AML-193 (cell line): Measurements from ENCODE around the gene PRELID2.
"Not testable (repeated sequence)": the region's sequence is repeated elsewhere in the genome, so short reads cannot be mapped to it uniquely, and the experiment has no call there.

Source experiments
- DNase-seq, 2 experiments: peaks; one replicate each; lab custom pipeline; 2025; lab: John Stamatoyannopoulos, UW

PRELID2 gene

GRCh38 chr5:145834917-145835847, at the start of gene PRELID2:
PRELID2 (minus strand) TSS chr5:145835342; CDS start chr5:145835251, 91 bp downstream.
- peak; percentile 88 to 90 for DNase-seq

GRCh38 chr5:145874765-145875164, 39.6 kb upstream of the PRELID2 start:
- no peak for DNase-seq

DNA sequence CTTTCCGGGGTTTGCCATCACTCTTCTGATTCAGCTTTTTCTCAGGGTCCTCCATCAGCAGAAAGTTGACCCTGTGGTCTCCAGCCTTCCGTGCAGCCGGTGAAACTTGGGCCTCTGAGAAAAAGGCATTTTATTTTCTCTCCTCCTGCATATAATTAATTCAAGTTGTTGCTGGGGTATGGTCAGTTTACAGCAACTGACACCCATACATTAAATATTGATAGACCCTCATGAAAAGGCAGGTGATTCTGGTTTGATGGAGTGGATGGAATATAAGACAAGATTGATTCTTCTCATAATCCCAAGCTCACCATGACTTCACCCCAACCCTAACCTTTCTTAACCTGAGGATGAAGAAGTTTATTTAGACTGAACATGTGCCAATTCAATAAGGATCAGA, 37.8 kb upstream of the PRELID2 start, which contains the start of gene GRXCR2:
TSS of gene GRXCR2 (minus strand) at position 101 of the 400 bp plus-strand sequence. CDS start at position 55, 46 bp downstream.
- no peak for DNase-seq

DNA sequence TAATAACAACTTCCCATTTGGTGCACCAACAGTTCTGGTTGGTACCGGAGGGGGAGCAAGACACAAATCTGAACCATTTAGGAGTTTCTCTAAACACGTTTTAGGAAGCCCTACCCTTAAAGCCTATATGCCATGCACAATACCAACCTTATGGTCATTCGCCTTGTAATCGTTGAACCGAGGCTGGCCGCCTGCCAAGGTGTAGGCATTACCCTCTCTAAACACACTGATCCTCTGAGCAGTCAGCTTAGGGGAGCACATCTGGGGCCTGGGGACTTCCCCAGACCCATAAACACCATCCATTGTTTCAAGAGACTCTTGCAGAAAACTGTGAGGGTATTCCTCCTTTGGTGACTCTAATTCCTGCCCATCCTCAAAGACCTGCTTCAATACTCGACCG, 37.3 kb upstream of the PRELID2 start:
- DNase-seq = no peak

DNA sequence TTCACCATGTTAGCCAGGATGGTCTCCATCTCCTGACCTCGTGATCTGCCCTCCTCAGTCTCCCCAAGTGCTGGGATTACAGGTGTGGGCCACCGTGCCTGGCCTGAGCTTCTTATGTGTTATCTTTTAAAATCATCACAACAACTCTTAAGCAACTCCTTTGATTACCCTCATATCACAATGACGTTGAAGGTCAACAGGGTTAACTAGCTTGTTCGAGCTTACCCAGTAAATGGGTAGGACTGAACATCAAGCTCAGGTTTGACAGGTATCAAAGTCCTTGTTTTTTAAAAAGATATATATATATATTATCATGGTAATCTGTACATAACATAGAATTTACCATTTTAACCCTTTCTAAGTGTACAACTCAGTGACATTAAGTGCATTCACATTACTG, 34.6 kb upstream of the PRELID2 start:
- no peak for DNase-seq

DNA sequence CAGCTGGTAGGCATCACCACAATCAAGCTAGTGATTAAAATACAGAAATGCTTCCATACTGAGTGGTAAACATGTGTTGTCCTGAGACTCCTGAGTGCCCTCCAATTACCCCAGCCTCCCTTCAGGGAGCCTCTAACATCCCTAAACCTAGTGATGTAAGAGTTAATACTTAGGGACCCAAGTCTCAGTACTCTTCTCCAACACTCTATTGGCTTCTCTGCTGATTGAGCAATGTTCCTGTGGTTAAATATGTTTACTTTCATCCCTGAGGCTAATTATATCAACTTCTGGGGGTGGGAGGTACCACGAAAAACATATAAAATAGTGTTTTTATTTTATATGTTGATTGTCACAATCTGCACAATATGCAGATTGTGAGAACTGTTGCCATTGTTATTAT, 32.7 kb upstream of the PRELID2 start:
- DNase-seq = no peak

- DNase-seq = not testable (repeated sequence)
These were observed 29.3 kb upstream of the PRELID2 start for GRCh38 chr5:145864432-145864831.

GRCh38 chr5:145863003-145863402, 27.9 kb upstream of the PRELID2 start:
- DNase-seq = no peak

GRCh38 chr5:145859897-145860296, 24.8 kb upstream of the PRELID2 start:
- DNase-seq = no peak

DNA sequence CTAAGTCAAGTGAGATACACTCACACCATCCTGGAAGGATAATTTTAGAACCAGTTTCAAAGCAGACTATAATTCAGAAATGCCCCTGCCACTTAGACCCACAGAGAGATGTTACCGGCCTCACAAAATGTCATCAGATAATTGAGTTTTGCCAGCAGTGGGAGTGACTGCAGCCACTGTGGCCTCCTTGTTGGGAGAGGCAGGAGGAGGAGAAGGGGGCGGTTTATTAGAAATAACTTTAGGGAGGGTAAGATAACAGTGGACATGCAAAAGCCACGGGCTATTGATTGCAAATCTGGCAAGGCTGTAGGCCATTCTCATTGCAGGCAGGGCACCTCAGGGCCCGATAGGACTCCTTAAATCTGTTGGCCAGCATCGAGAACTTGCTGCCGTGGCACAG, 24.3 kb upstream of the PRELID2 start:
- DNase-seq = no peak

GRCh38 chr5:145858959-145859358, 23.8 kb upstream of the PRELID2 start:
- no peak for DNase-seq

DNA sequence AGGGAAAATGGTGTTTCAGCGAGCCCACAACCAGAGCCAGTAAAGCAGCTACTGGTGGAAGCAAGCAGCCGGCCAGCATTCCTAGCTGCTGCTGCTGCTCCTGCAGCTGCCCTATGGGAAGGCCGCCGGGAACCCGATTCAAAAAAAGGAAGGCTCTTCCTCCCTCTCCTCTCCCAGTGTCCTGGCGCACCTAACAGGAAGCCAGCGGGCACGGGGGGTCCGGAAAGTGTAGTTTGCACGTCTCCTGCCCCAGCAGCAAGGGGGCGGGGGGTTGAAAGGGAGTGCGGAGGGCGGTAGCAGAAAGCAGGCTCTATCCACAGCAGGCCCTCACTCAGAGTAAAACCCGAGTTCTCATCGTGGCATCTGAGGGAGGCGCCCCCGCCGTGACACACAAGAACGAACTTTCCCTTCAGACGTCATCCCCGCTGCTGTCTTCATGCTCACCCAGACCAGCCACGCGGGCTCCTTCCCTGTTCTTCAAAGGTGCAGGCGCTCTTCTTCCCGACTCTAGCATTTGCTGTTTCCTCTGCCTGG, 21.2 kb upstream of the PRELID2 start:
- no peak for DNase-seq

- DNase-seq = no peak
These were observed 20.7 kb upstream of the PRELID2 start for GRCh38 chr5:145855763-145856267.

DNA sequence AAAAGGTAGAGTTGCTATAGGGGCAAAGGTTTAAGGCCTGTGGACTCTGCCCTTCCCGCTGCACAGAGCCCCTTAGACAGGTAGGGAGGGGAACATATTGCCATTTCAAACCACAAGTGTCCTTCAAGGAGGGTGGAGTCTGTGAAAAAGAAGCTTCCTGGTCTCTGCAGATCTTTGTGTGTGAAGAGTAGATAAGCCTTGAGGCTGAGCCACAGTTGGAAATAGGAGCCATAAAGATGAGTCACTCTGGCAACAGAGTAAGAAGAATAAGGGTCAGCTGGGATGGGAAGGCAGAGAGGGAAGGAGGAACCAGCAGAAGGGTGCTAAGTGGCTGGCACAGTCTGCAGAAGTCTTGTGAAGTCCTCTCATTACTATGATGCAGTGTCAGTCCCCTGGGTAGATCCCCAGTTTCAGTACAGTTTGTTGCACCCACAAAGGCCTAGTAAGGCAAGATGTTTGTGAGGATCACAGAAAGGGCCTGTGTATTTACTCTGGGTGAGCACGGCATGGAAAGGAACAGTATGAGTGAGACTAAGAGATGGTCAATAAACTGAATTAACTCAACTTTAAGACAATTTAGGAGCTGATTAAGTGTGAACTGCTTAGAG, 19.6 kb upstream of the PRELID2 start:
- peak in 1 of 2 experiments; percentile 16 for DNase-seq

DNA sequence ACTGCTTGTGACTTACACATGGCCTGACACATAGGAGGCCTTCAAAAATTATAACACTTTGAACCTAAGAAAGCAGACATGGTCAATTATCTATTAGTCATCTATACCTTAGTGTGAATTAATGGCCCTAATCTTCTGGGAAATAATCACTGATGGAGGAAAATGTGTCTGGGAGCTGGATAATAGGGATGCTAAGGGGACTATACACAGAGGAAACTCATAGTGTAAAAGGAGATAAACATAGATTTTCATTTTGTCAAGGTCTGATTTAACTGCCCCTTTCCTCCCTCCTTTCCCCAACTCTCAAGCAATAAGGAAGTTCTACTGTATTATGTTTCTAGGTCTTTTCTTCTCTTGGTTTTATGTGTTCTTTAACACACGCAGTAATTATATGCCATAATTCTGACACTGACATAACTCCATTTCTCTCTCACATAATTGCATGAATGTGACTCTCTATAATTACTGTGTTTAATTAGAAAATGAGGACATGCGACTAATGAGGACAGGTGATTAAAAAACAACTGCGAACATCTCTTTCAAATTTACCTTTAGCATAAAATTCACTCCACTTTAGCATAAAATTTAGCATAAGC, 18.7 kb upstream of the PRELID2 start:
- no peak for DNase-seq

DNA sequence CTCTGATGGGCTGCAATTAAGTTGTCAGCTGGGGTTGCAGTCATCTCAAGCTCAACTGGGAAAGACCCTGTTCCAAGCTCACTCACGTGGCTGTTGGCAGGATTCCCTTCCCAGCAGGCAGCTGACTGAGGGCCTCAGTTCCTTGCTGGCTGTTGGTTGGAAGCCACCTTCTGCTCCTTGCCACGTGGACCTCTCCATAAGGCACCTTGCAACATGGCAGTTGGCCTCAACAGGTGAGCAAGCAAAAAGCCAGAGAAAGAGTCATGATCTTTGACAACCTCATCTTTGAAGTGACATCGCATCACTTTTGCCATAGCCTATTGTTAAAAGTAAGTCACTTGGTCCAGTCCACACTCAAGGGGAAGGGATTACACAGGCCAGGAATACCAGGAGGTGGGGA, 17.8 kb upstream of the PRELID2 start:
- no peak for DNase-seq

- DNase-seq = no peak
These were observed 13.7 kb upstream of the PRELID2 start for GRCh38 chr5:145848854-145849253.

DNA sequence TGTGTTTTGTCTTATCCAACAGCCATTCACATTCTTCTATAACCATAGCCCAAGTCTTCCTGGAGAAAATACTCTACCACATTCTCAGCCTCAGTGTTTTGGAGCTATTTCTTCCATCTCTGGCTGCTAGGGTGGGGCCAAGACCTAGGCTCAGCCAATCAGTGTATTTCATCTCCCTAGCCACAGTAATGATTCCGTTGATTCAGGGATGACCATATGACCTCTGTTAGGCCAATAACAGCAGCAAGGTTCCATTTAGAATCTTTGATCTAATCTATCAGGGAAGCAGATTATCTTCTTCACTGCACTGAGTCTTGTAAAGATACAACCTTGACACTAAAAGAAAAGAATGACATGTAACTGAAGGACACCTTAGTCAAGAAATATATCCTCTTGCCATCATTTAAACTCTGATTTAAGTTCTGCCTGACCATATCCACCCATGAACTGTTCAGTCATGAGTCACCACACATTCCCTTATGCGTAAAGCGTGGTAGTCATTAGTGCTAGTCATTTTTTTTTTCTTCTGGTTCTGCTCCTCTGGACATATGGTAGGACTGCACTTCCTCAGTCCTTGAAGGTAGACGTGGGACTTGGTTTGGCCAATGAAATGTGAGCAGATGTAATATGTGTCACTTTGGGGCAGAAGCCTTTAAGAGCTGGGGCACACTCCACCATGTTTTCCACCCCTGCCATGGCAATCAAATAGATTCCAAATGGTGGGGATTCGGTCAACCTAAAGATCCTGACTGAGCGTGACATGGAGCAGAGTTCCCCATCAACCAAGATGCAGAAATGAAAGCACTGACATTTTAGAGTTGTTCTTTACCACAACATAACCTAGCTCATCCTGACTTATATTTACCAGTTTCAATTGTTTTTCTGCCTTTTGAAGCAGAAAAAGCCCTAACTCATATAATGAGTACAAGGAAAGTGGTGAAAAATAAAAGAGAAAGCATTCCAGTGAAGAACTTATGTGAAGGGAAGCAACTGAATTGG, 12.7 kb upstream of the PRELID2 start:
- no peak for DNase-seq

- no peak for DNase-seq
These were observed 10.9 kb upstream of the PRELID2 start for GRCh38 chr5:145846081-145846480.

DNA sequence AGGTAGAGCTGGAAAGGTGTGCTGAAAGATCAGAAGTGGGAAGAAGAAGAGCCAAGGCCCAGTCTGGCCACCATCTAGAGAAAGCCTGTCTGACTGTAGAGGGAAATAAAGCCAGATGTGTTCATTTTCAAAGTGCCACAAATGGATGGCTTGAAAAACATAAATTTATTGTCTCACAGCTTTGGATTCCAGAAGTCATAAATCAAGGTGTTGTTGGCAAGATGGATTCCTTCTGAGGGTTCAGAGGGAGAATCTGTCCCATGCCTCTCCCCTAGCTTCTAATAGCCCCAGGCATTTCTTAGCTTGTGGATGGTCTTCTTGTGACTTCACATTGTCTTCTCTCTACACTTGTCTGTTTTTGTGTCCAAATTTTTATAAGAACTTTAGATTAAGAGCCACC, 6.2 kb upstream of the PRELID2 start:
- DNase-seq = no peak
